ENCODE results near the gene CLTRN.

Gene CLTRN

DNA sequence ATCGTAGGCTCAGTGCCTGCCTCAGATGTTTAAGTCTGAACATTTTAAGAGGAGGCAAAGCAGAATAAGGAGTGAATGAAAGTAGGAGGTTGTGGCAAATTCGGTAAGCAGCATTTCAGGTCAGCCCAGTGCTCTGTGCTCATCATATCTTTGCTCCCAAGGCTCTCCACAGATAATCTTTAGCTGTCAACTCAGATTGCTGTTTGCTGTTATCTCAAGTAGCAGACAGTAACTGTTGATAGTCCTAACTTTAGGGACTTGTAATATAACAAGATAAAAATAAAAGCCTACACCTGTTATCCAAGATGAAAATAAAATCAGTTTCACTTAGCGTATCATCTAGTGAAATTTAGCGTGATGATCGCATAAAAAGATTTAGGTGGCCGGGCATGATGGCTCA, 18.6 kb upstream of the CLTRN start:
- peaks cover 0 to 30% (median 8%) of the 10 kb centered on the region in 10 experiments; a peak in 10 of 20 replicates for H3K4me1 ChIP-seq
- peaks cover 0 to 5% (median 0%) of the 10 kb centered on the region in 11 experiments; a peak in 1 of 22 replicates for H3K9me3 ChIP-seq (replicated peaks in 1 of 11)
- no peak overlapping the region for H3K4me2 ChIP-seq
- TF ChIP-seq Cebpa-rat (IDR thresholded peaks at IDR 0.05) = no peak
- no peak overlapping the region for H3K4me3 ChIP-seq
- no peak overlapping the region for H3K27ac ChIP-seq
- H4K20me1 ChIP-seq = peaks cover 40 to 100% (median 98%) of the 10 kb centered on the region in 11 experiments; a peak in 21 of 22 replicates
- peaks cover 7 to 49% (median 31%) of the 10 kb centered on the region in 11 experiments; a peak in 17 of 22 replicates for H3K27me3 ChIP-seq
- no peak overlapping the region for H3K9ac ChIP-seq
- peaks cover 2 to 52% (median 24%) of the 10 kb centered on the region in 11 experiments; a peak in 18 of 22 replicates for H3K36me3 ChIP-seq

DNA sequence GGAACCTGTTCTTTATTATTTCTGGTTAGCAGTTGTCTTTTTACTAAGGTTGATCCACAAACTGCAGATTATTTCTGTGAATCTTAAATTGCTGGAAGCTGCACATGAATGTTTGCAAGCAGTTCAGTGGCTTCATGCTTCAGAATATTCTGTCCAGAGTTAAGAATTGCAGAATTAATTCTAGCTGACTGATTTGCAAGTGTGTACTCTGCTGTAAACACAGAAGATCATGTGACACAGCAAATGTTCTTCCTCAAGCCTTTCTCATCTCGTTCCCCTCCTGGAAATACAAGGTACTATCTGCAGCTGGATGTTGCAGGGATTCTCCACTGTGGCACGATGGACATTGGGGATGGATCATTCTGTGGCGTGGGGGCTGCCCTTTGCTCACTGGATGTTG, 16.8 kb upstream of the CLTRN start:
- Histone ChIP-seq H3K36me3 (peaks cover 0 to 44% (median 24%) of the 10 kb centered on the region in 11 experiments; a peak in 16 of 22 replicates), H3K27me3 (peaks cover 7 to 46% (median 31%) of the 10 kb centered on the region in 11 experiments; a peak in 17 of 22 replicates), H3K9ac (peak overlapping the region in 1 of 11 experiments; percentile 8; a peak in 1 of 22 replicates), H3K4me3 (no peak overlapping the region), H3K27ac (no peak overlapping the region), H3K9me3 (replicated peaks in 1 of 11) (peaks cover 0 to 6% (median 0%) of the 10 kb centered on the region in 11 experiments; a peak in 1 of 22 replicates), H4K20me1 (peaks cover 37 to 100% (median 98%) of the 10 kb centered on the region in 11 experiments; a peak in 21 of 22 replicates), H3K4me2 (0 out of 22 replicates have a peak overlapping the region, but pooled peaks of 1 of the 11 experiments have one; percentile 12), H3K4me1 (peaks cover 7 to 48% (median 25%) of the 10 kb centered on the region in 10 experiments)
- TF ChIP-seq Cebpa-rat (IDR thresholded peaks at IDR 0.05) = no peak

DNA sequence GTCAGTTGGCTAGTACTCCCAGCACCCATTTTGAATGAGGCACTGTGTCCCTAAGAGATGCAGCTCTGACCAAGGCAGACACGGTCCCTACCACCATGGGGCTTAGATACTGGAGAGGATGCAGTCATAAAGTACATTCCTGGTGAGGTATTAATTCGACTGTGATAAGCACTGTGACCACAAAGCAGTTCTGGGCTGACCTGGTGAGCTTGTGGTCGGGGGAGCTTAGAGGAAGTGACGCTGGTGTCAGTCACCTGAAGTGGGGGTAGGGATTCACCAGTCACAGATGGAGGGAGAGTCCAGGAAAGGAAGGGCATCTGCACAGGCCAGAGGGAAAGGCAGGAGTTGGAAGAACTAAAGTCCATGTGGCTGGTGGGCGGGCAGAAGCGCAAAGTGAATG, 15.8 kb upstream of the CLTRN start:
- Histone ChIP-seq H3K9ac (no peak overlapping the region), H4K20me1 (peaks cover 28 to 97% (median 93%) of the 10 kb centered on the region in 11 experiments; a peak in 21 of 22 replicates), H3K4me1 (peaks cover 12 to 48% (median 31%) of the 10 kb centered on the region in 10 experiments), H3K9me3 (replicated peaks in 1 of 11) (peaks cover 0 to 6% (median 0%) of the 10 kb centered on the region in 11 experiments; a peak in 1 of 22 replicates), H3K27me3 (peaks cover 0 to 36% (median 23%) of the 10 kb centered on the region in 11 experiments; a peak in 16 of 22 replicates), H3K4me3 (no peak overlapping the region), H3K36me3 (peaks cover 0 to 44% (median 24%) of the 10 kb centered on the region in 11 experiments; a peak in 16 of 22 replicates), H3K4me2 (peak overlapping the region in 3 of 11 experiments; percentile 9 to 25 (median 25); a peak in 4 of 22 replicates), H3K27ac (no peak overlapping the region)
- TF ChIP-seq Cebpa-rat (IDR thresholded peaks at IDR 0.05) = no peak

DNA sequence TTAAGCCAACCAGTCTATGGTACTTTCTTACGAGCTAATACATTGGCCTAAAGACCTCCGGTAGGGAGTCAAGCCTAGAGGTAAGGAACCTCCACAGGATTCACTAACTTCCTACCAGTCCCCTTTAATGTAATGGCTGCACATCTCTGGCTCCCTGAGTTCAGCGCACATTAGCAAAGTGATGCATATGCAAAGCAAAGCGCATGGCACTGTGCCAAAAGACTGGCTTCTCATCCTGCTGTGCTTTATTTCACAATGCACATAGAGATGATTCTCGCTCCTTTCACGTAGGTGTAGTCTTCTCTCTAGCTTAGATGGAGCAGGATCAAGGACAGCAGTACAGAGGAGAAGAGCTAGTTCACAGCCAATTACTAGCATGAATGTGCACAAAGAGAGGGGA, 14.6 kb upstream of the CLTRN start:
- Histone ChIP-seq H3K27me3 (peaks cover 0 to 27% (median 14%) of the 10 kb centered on the region in 11 experiments; a peak in 16 of 22 replicates), H3K27ac (no peak overlapping the region), H3K4me2 (peak overlapping the region in 2 of 11 experiments; percentile 21 to 25; a peak in 1 of 22 replicates), H4K20me1 (peaks cover 16 to 86% (median 82%) of the 10 kb centered on the region in 11 experiments; a peak in 21 of 22 replicates), H3K9me3 (replicated peaks in 1 of 11) (peaks cover 0 to 6% (median 0%) of the 10 kb centered on the region in 11 experiments; a peak in 1 of 22 replicates), H3K4me3 (no peak overlapping the region), H3K4me1 (peaks cover 16 to 50% (median 34%) of the 10 kb centered on the region in 10 experiments), H3K9ac (no peak overlapping the region), H3K36me3 (peaks cover 0 to 44% (median 24%) of the 10 kb centered on the region in 11 experiments; a peak in 16 of 22 replicates)
- TF ChIP-seq Cebpa-rat (IDR thresholded peaks at IDR 0.05) = no peak

DNA sequence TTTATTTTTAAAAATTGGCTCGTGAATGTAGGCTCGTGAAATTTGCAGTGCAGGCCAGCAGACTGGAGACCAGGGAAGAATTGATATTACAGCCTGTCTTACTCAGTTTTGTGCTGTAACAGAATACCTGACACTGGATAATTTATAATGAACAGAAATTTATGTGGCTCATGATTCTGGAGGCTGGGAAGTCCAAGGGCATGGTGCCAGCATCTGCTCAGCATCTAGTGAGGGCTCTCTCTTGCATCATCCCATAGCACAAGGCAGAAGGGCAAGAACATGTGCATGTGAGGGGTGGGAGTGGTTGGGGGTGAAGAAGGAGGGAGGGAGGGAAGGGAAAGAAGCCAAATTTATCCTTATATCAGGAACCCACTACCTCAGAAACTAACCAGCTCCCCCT, 13.7 kb upstream of the CLTRN start:
- H3K36me3 ChIP-seq = peaks cover 0 to 43% (median 24%) of the 10 kb centered on the region in 11 experiments; a peak in 16 of 22 replicates
- peaks cover 20 to 59% (median 38%) of the 10 kb centered on the region in 10 experiments for H3K4me1 ChIP-seq
- no peak for TF ChIP-seq Cebpa-rat (IDR thresholded peaks at IDR 0.05)
- H3K9ac ChIP-seq = no peak overlapping the region
- H4K20me1 ChIP-seq = peaks cover 14 to 77% (median 73%) of the 10 kb centered on the region in 11 experiments; a peak in 21 of 22 replicates
- peak overlapping the region in 7 of 11 experiments; percentile 89 to 98 (median 96); a peak in 5 of 22 replicates for H3K4me2 ChIP-seq
- H3K4me3 ChIP-seq = no peak overlapping the region
- peaks cover 6 to 34% (median 21%) of the 10 kb centered on the region in 11 experiments for H3K27me3 ChIP-seq
- H3K9me3 ChIP-seq (replicated peaks in 1 of 11) = peaks cover 0 to 6% (median 0%) of the 10 kb centered on the region in 11 experiments; a peak in 1 of 22 replicates
- peak overlapping the region in 5 of 11 experiments; percentile 46 to 96 (median 87); a peak in 7 of 22 replicates for H3K27ac ChIP-seq

DNA sequence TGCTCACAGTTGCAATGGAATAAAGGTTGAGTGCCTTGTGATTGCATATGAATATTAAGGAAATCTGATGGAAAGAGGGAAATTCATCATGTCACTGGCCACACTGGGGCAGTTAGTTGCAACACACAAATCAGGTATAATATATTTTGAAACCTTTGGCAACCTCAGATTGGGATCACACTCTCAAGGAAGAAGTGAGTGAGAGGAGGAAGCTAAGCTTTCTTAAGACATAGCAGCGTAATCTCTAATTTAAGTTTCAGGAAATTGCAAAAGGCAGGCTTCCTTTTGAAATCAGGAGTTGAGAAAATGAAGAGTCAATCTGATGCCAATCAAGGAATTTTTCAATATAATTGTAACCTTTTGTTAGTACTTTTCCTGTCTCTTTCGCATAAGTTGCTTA, 12.3 kb upstream of the CLTRN start:
- Histone ChIP-seq H3K4me1 (peaks cover 20 to 62% (median 38%) of the 10 kb centered on the region in 10 experiments), H3K27ac (peak overlapping the region; percentile 85 to 97 (median 89)), H3K4me3 (peak overlapping the region; percentile 72 to 92 (median 82)), H3K27me3 (peaks cover 20 to 41% (median 28%) of the 10 kb centered on the region in 11 experiments), H3K9me3 (replicated peaks in 1 of 11) (peaks cover 0 to 6% (median 0%) of the 10 kb centered on the region in 11 experiments; a peak in 1 of 22 replicates), H3K9ac (peak overlapping the region; percentile 84 to 94 (median 89); a peak in 21 of 22 replicates), H3K4me2 (peak overlapping the region; percentile 87 to 98 (median 95)), H4K20me1 (peaks cover 10 to 62% (median 59%) of the 10 kb centered on the region in 11 experiments; a peak in 21 of 22 replicates), H3K36me3 (peaks cover 0 to 30% (median 22%) of the 10 kb centered on the region in 11 experiments; a peak in 15 of 22 replicates)
- peak in 3 of 11 experiments; percentile 6 to 57 (median 16); a peak in 6 of 22 replicates for TF ChIP-seq Cebpa-rat (IDR thresholded peaks at IDR 0.05)

DNA sequence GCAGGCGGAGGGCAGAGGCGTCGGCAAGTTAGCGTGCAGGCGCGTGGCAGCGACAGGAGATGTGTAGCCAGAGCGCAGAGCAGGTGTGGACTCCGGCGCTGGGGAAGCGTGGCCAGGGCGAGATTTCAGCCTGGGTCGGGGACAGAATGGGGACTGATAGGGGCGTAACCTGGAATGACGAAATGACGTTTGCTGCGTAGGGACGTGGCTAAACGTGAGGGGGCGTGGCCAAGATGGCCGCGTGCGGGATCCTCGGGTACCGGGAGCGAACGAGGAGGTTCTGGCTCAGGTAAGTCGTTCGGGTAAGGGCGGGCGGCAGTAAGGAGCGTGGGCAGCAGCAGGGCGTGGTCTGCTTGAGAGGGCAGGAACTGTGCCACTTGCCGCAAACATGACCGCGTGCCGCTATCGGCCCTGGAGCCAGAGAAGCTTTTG, 10.9 kb upstream of the CLTRN start:
- H3K4me1 ChIP-seq = peaks cover 20 to 50% (median 36%) of the 10 kb centered on the region in 10 experiments
- H3K27ac ChIP-seq = peak overlapping the region; percentile 85 to 97 (median 89)
- peak overlapping the region; percentile 72 to 92 (median 82) for H3K4me3 ChIP-seq
- H3K9me3 ChIP-seq (replicated peaks in 1 of 11) = peaks cover 0 to 6% (median 0%) of the 10 kb centered on the region in 11 experiments; a peak in 1 of 22 replicates
- peaks cover 27 to 48% (median 38%) of the 10 kb centered on the region in 11 experiments for H3K27me3 ChIP-seq
- no peak for TF ChIP-seq Cebpa-rat (IDR thresholded peaks at IDR 0.05)
- peaks cover 10 to 53% (median 45%) of the 10 kb centered on the region in 11 experiments; a peak in 21 of 22 replicates for H4K20me1 ChIP-seq
- H3K9ac ChIP-seq = peak overlapping the region; percentile 84 to 94 (median 89)
- peak overlapping the region; percentile 87 to 98 (median 95) for H3K4me2 ChIP-seq
- H3K36me3 ChIP-seq = peaks cover 0 to 17% (median 10%) of the 10 kb centered on the region in 11 experiments; a peak in 13 of 22 replicates

DNA sequence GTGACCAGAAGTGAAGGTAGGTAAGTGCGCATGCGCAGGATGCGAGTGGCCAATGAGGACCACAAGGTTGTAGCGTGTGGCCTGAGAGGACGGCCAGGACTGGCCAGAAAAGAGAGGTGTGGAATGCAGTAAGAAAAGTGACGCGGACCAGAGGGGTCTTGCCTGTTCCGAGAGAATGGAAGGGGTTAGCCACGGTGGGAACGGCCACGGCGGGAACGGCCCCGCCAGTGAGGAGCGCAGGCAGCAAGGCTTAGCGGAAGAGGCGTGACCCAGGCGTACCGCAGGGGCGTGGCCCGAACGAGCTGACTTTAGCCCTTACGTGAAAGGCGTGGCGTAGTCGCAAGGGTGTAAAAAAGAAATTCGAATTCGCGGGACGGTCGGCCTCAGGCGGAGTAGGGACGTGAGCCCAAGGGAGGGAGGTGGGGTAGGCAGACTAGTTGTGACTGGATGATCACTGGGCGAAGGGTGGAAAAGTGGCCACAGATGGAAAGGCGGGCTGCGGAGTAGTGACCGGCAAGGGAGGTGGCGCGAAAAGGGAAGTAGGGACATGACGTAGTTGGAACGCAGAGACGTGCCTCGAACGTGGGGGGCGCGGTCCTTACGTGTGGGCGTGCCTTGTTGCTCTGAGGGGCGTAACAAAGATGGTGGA, 10.4 kb upstream of the CLTRN start:
- Histone ChIP-seq H3K27ac (peak overlapping the region; percentile 85 to 97 (median 89)), H4K20me1 (peaks cover 10 to 48% (median 40%) of the 10 kb centered on the region in 11 experiments; a peak in 20 of 22 replicates), H3K9ac (peak overlapping the region; percentile 84 to 94 (median 89)), H3K4me3 (peak overlapping the region; percentile 72 to 92 (median 82)), H3K9me3 (replicated peaks in 1 of 11) (peaks cover 0 to 6% (median 0%) of the 10 kb centered on the region in 11 experiments; a peak in 2 of 22 replicates), H3K36me3 (peaks cover 0 to 12% (median 9%) of the 10 kb centered on the region in 11 experiments; a peak in 13 of 22 replicates), H3K4me1 (peaks cover 20 to 45% (median 33%) of the 10 kb centered on the region in 10 experiments), H3K27me3 (peaks cover 27 to 50% (median 43%) of the 10 kb centered on the region in 11 experiments), H3K4me2 (peak overlapping the region; percentile 87 to 98 (median 95))
- no peak for TF ChIP-seq Cebpa-rat (IDR thresholded peaks at IDR 0.05)

Measured in BLaER1 treated with 17β-estradiol and CSF1 and Interleukin-3, amounts not matched to agents 10 nM and 100 nM (cell line).